Measurements from ENCODE around the gene MEGF10.

MEGF10 gene

DNA sequence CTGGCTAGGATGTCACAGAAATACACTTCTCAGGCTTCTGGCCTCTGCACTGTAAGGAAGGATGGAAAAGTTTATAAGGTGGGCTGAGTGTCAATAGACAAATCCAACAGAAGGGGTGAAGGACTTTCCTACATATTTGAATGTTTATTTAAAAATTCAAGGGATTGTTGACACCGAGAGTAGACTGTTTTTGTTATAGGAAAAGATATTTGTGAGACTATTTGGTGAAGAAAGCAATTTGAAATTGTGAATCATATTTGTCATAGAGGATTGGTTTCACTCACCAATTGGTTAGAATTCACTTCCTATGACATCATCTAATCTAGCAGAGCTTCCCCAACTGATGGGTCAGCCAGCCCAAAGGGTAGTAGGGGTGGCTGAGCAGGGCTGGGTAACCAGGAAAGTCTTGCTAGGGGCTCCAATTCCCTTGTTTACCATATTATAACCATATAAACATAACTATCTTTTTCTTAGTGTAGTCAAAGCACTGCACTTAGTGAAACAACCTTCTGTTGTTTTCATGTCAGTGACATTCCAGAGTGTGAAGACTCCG is 14.9 kb upstream of the MEGF10 start:
- TF ChIP-seq EGR1 (IDR thresholded peaks at IDR 0.05) = no peak
- TF ChIP-seq ZBTB7A (IDR thresholded peaks at IDR 0.05; ENCODE audit: low read depth) = no peak
- TF ChIP-seq CREB1 (IDR thresholded peaks at IDR 0.05; ENCODE audit: low read depth) = no peak
- TF ChIP-seq TAF1 (IDR thresholded peaks at IDR 0.05; ENCODE audit: low read depth) = no peak
- TF ChIP-seq, protein P1, sequence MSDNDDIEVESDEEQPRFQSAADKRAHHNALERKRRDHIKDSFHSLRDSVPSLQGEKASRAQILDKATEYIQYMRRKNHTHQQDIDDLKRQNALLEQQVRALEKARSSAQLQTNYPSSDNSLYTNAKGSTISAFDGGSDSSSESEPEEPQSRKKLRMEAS (IDR thresholded peaks at IDR 0.05) = no peak
- no peak for TF ChIP-seq CEBPB (IDR thresholded peaks at IDR 0.05)
- no peak for TF ChIP-seq EP300 (IDR thresholded peaks at IDR 0.05; ENCODE audit: borderline replicate concordance)
- no peak for TF ChIP-seq FOXM1 (IDR thresholded peaks at IDR 0.05; ENCODE audit: borderline replicate concordance, low read depth)
- no peak for TF ChIP-seq NFIC (IDR thresholded peaks at IDR 0.05)
- no peak for TF ChIP-seq TEAD4 (IDR thresholded peaks at IDR 0.05)
- no peak for TF ChIP-seq TCF12 (IDR thresholded peaks at IDR 0.05; ENCODE audit: low read depth)
- TF ChIP-seq, protein P2, sequence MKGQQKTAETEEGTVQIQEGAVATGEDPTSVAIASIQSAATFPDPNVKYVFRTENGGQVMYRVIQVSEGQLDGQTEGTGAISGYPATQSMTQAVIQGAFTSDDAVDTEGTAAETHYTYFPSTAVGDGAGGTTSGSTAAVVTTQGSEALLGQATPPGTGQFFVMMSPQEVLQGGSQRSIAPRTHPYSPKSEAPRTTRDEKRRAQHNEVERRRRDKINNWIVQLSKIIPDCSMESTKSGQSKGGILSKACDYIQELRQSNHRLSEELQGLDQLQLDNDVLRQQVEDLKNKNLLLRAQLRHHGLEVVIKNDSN (IDR thresholded peaks at IDR 0.05) = no peak

DNA sequence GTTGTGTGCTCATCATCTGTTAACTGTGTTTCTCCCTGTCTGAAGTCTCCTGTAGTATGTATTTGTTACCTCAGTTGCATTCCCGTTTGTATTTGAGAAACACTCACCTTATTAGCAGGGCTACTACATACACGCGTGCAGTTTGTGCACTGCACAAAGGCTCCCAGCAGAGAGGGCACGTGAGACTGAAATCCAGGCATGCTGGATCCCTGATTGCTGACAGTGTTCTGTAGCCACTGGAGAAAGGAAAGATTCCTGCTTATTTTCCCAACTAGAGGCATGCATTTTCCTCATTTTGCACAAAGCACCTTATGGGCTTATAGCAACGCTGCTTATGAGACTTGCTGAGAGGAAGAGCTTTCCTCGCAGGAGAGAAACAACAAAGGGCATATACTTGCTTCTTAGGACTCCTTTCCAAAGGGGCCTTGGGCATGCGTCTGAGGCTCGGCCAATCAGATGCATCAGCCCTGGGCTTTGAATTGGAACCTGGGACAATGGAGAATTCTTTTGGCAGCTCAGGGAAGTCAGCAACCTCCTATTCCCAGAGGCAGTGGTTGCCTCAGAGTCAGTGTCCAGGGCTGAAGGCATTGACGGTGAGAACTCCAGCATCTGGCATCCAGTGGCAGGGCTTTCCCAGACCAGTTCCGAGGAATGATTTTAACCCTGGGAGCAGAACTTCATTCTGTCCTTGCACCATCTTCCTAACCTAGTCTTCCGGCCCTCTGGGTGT is 9.9 kb upstream of the MEGF10 start:
- no peak for TF ChIP-seq TCF12 (IDR thresholded peaks at IDR 0.05; ENCODE audit: low read depth)

DNA sequence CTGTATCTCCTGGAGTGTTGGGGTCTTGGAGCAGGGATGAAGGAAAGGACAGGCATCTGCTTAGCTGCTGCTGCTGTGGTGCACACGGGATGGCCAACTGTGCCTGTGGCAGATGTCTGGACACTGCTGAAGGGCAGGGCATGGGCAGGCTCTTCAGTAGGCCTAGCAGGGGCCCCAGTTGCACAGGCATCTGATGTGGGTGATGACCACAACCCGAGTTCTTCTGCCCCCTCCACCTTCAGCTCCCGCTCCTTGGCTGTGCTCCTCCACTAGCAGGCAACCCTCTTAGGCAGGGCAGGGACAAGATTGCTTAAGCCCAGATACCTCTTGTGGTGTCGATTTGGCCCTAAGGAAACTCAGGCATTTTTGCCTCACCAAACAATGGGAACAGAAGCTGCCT is 9.0 kb upstream of the MEGF10 start:
- TF ChIP-seq NFIC (IDR thresholded peaks at IDR 0.05) (no peak), ZBTB7A (IDR thresholded peaks at IDR 0.05; ENCODE audit: low read depth) (no peak), CREB1 (IDR thresholded peaks at IDR 0.05; ENCODE audit: low read depth) (no peak), CEBPB (IDR thresholded peaks at IDR 0.05) (no peak), TAF1 (IDR thresholded peaks at IDR 0.05; ENCODE audit: low read depth) (no peak)
- TF ChIP-seq, protein P1 (IDR thresholded peaks at IDR 0.05) = no peak
- TF ChIP-seq, protein P3, sequence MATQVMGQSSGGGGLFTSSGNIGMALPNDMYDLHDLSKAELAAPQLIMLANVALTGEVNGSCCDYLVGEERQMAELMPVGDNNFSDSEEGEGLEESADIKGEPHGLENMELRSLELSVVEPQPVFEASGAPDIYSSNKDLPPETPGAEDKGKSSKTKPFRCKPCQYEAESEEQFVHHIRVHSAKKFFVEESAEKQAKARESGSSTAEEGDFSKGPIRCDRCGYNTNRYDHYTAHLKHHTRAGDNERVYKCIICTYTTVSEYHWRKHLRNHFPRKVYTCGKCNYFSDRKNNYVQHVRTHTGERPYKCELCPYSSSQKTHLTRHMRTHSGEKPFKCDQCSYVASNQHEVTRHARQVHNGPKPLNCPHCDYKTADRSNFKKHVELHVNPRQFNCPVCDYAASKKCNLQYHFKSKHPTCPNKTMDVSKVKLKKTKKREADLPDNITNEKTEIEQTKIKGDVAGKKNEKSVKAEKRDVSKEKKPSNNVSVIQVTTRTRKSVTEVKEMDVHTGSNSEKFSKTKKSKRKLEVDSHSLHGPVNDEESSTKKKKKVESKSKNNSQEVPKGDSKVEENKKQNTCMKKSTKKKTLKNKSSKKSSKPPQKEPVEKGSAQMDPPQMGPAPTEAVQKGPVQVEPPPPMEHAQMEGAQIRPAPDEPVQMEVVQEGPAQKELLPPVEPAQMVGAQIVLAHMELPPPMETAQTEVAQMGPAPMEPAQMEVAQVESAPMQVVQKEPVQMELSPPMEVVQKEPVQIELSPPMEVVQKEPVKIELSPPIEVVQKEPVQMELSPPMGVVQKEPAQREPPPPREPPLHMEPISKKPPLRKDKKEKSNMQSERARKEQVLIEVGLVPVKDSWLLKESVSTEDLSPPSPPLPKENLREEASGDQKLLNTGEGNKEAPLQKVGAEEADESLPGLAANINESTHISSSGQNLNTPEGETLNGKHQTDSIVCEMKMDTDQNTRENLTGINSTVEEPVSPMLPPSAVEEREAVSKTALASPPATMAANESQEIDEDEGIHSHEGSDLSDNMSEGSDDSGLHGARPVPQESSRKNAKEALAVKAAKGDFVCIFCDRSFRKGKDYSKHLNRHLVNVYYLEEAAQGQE (IDR thresholded peaks at IDR 0.05; ENCODE audit: low read depth) = no peak

DNA sequence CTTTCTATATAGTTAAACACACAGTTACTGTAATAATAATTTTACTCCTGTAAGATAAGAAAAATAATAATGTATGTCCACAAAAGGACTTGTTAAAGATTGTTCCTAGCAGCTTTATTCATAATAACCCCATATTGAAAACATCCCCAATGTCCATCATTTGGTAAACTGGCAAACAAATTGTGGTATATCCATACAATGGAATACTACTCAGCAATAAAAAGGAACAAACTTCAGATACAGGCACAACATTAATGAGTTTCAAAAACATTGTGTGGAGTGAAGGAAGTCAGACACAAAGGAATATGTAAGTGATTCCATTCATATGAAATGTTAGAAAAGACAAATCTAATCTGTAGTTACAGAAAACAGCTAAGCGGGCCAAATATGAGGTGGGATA is 1.9 kb upstream of the MEGF10 start:
- TF ChIP-seq TAF1 (IDR thresholded peaks at IDR 0.05; ENCODE audit: low read depth) (no peak), RAD21 (IDR thresholded peaks at IDR 0.05; ENCODE audit: low read depth) (no peak), YY1 (IDR thresholded peaks at IDR 0.05; ENCODE audit: low read depth) (no peak), TCF12 (IDR thresholded peaks at IDR 0.05; ENCODE audit: low read depth) (no peak), CEBPB (IDR thresholded peaks at IDR 0.05) (no peak), EP300 (IDR thresholded peaks at IDR 0.05; ENCODE audit: borderline replicate concordance) (no peak), FOXM1 (IDR thresholded peaks at IDR 0.05; ENCODE audit: borderline replicate concordance, low read depth) (no peak), EGR1 (IDR thresholded peaks at IDR 0.05) (no peak), TEAD4 (IDR thresholded peaks at IDR 0.05) (no peak), CREB1 (IDR thresholded peaks at IDR 0.05; ENCODE audit: low read depth) (no peak), ZBTB7A (IDR thresholded peaks at IDR 0.05; ENCODE audit: low read depth) (no peak), NFIC (IDR thresholded peaks at IDR 0.05) (no peak)
- TF ChIP-seq, protein P1 (IDR thresholded peaks at IDR 0.05) = no peak
- TF ChIP-seq, protein P2 (IDR thresholded peaks at IDR 0.05) = no peak
- TF ChIP-seq, protein P3 (IDR thresholded peaks at IDR 0.05; ENCODE audit: low read depth) = no peak

DNA sequence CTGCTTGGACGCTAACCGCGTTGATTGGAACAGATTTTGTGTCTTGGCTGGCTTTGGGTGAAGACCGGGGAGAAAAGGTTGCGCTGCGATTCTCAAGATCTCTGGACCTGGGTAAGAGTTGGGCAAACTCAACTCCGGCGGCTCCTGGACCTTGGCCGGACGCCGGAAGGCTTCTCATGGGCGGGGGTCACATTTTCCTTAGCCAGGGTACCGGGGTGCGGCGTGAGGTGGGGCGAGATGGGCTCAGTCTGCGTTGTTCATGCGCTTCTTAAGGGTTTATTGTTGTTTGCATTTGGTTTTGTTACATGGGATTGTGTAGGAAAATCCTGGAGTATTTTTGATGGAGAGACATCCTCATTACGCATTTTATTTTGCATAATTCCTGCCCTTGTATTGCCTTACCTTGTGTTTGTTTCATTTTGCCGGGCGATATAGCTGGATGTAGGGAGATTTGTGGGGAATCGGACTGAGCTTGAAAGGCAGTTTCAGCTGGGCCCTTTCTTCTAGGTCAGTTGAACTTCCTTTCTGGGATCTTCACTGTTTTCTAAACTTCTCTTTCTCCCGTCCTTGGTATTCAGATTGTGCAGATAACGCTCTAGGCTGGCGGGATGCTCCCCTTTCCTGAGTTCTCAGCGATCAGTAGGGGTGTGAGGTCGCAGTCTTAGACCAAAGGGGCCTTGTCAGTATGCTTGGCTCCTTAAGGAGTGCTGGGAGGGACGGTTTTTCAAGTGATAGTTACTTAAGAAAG is 524 bp downstream of the MEGF10 start:
- TF ChIP-seq, protein P3 (IDR thresholded peaks at IDR 0.05; ENCODE audit: low read depth) = no peak
- TF ChIP-seq YY1 (IDR thresholded peaks at IDR 0.05; ENCODE audit: low read depth) (no peak), CREB1 (IDR thresholded peaks at IDR 0.05; ENCODE audit: low read depth) (no peak), TAF1 (IDR thresholded peaks at IDR 0.05; ENCODE audit: low read depth) (no peak), ZBTB7A (IDR thresholded peaks at IDR 0.05; ENCODE audit: low read depth) (no peak), TEAD4 (IDR thresholded peaks at IDR 0.05) (no peak), NFIC (IDR thresholded peaks at IDR 0.05) (no peak), RAD21 (IDR thresholded peaks at IDR 0.05; ENCODE audit: low read depth) (no peak), CEBPB (IDR thresholded peaks at IDR 0.05) (no peak), FOXM1 (IDR thresholded peaks at IDR 0.05; ENCODE audit: borderline replicate concordance, low read depth) (no peak), TCF12 (IDR thresholded peaks at IDR 0.05; ENCODE audit: low read depth) (no peak), EGR1 (IDR thresholded peaks at IDR 0.05) (no peak), EP300 (IDR thresholded peaks at IDR 0.05; ENCODE audit: borderline replicate concordance) (no peak)
- TF ChIP-seq, protein P2 (IDR thresholded peaks at IDR 0.05) = no peak
- TF ChIP-seq, protein P1 (IDR thresholded peaks at IDR 0.05) = no peak
